Endothelial cell of umbilical vein (primary cell): ENCODE measurements around the gene SCARF1. TPM values are rescaled to one million over a fixed set of nuclear protein-coding genes. Genes with fewer than 3 reads are reported as not detected.

Experiments used
- BruUV-seq: library from RNA; stranded (reverse); fragments of 400-500 nt; replicated peaks from 2 replicates; lab custom pipeline; 2021; lab: Mats Ljungman, UMichigan
- CTCF ChIA-PET: fragments of 300-600, 350-600 bp; sonication (Branson Sonifier 250); formaldehyde crosslinking; loops from one replicate; lab custom pipeline; 2021; ENCODE audit warnings: antibody characterized with exemption, inconsistent platforms; lab: Charles Lee
- POLR2A ChIA-PET: fragments of 300-600, 350-600 bp; sonication (Branson Sonifier 250); formaldehyde crosslinking; loops from one replicate; lab custom pipeline; 2021; ENCODE audit warnings: antibody characterized with exemption, inconsistent platforms; lab: Charles Lee
- DNase-seq: peaks from one replicate; pipeline ENCODE4 v3.0.0-alpha.2; 2011; ENCODE audit warnings: low read depth, low spot score
- FAIRE-seq: peaks from 2 replicates; lab custom pipeline; 2011; peaks lifted over from hg19 to GRCh38; lab: Jason Lieb, UNC
- H2AFZ ChIP-seq: 2 replicates; pipeline ENCODE4 v1.6.0; 2012; ENCODE audit warnings: low read depth, low read length, control low read depth, inconsistent platforms
- H3K27ac ChIP-seq: 2 replicates; pipeline ENCODE4 v1.5.1; 2011; ENCODE audit warnings: low read depth, mild to moderate bottlenecking, control low read depth, low read length, moderate library complexity; ENCODE audit not compliant: insufficient read depth
- H3K27me3 ChIP-seq, 2 experiments: 2 replicates each; pipeline versions ENCODE4 v1.6.0 to v1.6.1; 2011; ENCODE audit warnings: low read length in 2 of 2, mixed read lengths in 1 of 2; ENCODE audit not compliant: control insufficient read depth in 2 of 2, insufficient read depth in 2 of 2
- H3K36me3 ChIP-seq, 2 experiments: 2 replicates in 1 of 2; 3 replicates in 1 of 2; pipeline ENCODE4 v1.5.1; 2011; ENCODE audit warnings: low read length in 2 of 2, mild to moderate bottlenecking in 1 of 2, moderate library complexity in 1 of 2; ENCODE audit not compliant: control insufficient read depth in 2 of 2, insufficient read depth in 2 of 2; ENCODE audit errors: extremely low read depth in 1 of 2
- H3K4me1 ChIP-seq: 3 replicates; pipeline ENCODE4 v1.5.1; 2011; ENCODE audit warnings: mild to moderate bottlenecking, low read length; ENCODE audit not compliant: control insufficient read depth, insufficient read depth; ENCODE audit errors: extremely low read depth
- H3K4me2 ChIP-seq: 2 replicates; pipeline ENCODE4 v1.6.1; 2011; ENCODE audit warnings: low read length, control low read depth, mixed read lengths; ENCODE audit not compliant: insufficient read depth
- H3K4me3 ChIP-seq, 3 experiments: fragments of 200-600 bp in 1 of 3; sonication (generic), shearing (Covaris generic) in 1 of 3; replicated peaks in 1 of 3; 2 replicates each; pipeline ENCODE4 v1.5.1; 2011 to 2016; ENCODE audit warnings: control low read depth in 3 of 3, low read length in 3 of 3, mild to moderate bottlenecking in 2 of 3, inconsistent platforms in 1 of 3, low read depth in 1 of 3, moderate library complexity in 1 of 3; ENCODE audit not compliant: insufficient read depth in 1 of 3
- H3K79me2 ChIP-seq: 2 replicates; pipeline ENCODE4 v1.6.0; 2012; ENCODE audit warnings: low read length, inconsistent platforms; ENCODE audit not compliant: control insufficient read depth, insufficient read depth
- H3K9ac ChIP-seq: replicated peaks from 2 replicates; pipeline ENCODE3; 2011; ENCODE audit warnings: low read length, control low read depth; ENCODE audit not compliant: insufficient read depth; ENCODE audit errors: extremely low read depth
- H3K9me1 ChIP-seq: replicated peaks from 3 replicates; pipeline ENCODE4 v1.6.0; 2011; ENCODE audit warnings: mild to moderate bottlenecking, low read length; ENCODE audit not compliant: control insufficient read depth, insufficient read depth; ENCODE audit errors: extremely low read depth
- H3K9me3 ChIP-seq: replicated peaks from 2 replicates; pipeline ENCODE4 v1.5.1; 2012; ENCODE audit warnings: low read length, inconsistent platforms; ENCODE audit not compliant: control insufficient read depth, insufficient read depth
- H4K20me1 ChIP-seq: replicated peaks from 2 replicates; pipeline ENCODE3; 2011; ENCODE audit warnings: mild to moderate bottlenecking, low read length; ENCODE audit not compliant: control insufficient read depth, insufficient read depth; ENCODE audit errors: extremely low read depth
- EZH2 ChIP-seq: IDR thresholded peaks from 2 replicates; pipeline ENCODE4 v1.6.1; 2012; ENCODE audit warnings: borderline replicate concordance, low read depth, mild to moderate bottlenecking, moderate library complexity, low read length, inconsistent platforms; ENCODE audit not compliant: severe bottlenecking
- GATA2 ChIP-seq: IDR thresholded peaks from 2 replicates; pipeline ENCODE4 v1.7.0; 2011; ENCODE audit warnings: low read depth, mild to moderate bottlenecking, moderate library complexity, mixed read lengths, low read length; ENCODE audit not compliant: insufficient read length, insufficient read depth
- JUN ChIP-seq: IDR thresholded peaks from 2 replicates; pipeline ENCODE4 v1.6.1; 2011; ENCODE audit warnings: borderline replicate concordance, low read depth; ENCODE audit not compliant: insufficient read length, insufficient read depth
- MYC ChIP-seq: IDR thresholded peaks from one replicate; pipeline ENCODE4 v1.6.1; 2011; ENCODE audit warnings: mild to moderate bottlenecking, low read depth, low read length
- POLR2A ChIP-seq: IDR thresholded peaks from 2 replicates; pipeline ENCODE4 v1.6.1; 2012; ENCODE audit warnings: low read depth, mild to moderate bottlenecking, control low read depth, low read length
- POLR2AphosphoS5 ChIP-seq: IDR thresholded peaks from 2 replicates; pipeline ENCODE4 v1.6.1; 2012; ENCODE audit warnings: low read depth, mild to moderate bottlenecking, control low read depth, low read length, moderate library complexity; ENCODE audit not compliant: insufficient read depth
- dilution Hi-C: fragments of 300-500 bp; cut with MboI; formaldehyde crosslinking; loops from one replicate; pipeline ENCODE4 v1.15.0; 2019; ENCODE audit warnings: low sequenced_read_pairs; ENCODE audit not compliant: extremely low pct_ligation_motif_present
- intact Hi-C: fragments of 100-400 bp; cut with micrococcal nuclease; formaldehyde crosslinking; loops from one replicate; pipeline ENCODE4 v1.10.0; 2022
- polyA plus RNA-seq, 4 experiments: library from polyadenylated mRNA; depleted of rRNA in 3 of 4; stranded (reverse) in 3 of 4; unstranded in 1 of 4; fragments of >200 nt; gene quantifications; 2 replicates each; pipeline versions ENCODE4 v1.2.1 to v1.2.3, GENCODE V29; 2011 to 2012; ENCODE audit warnings: missing spikeins in 1 of 4
- total RNA-seq: library from RNA; stranded (reverse); gene quantifications from 2 replicates; pipeline ENCODE4 v1.2.3, GENCODE V29; 2021
- TF ChIP-seq, protein P1 (sequence below): IDR thresholded peaks from 2 replicates; pipeline ENCODE4 v1.6.1; 2011; ENCODE audit not compliant: insufficient read depth, insufficient read length

SCARF1 gene
- total and polyA plus RNA-seq, 2 donors (not counting 3 experiments of a cell fraction or from before 2014, with no cell fraction given), result 52.8 to 93.7 TPM

DNA sequence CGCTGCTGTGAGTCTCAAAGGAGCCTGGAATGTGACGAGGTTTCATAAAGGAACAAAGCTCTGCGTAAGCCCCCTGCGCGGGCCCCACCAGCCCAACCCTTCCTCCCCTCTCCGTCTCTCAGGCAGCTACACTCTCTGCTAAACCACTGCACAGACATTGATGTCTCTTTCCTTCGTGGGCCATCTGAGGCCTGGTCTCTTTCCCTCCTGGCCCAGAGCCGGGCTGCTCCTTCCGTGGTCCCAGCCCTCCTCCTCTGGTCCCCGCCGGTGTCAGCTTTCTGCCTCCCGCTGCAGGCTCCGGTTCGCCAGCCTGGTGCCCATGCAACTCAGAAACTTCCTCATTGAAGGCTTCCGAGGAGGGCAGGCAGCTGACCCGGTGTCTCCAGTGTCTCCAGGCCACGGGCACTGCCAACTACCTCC is 7.4 kb downstream of the SCARF1 start:
- H3K4me1 ChIP-seq, result no peaks in the 10 kb centered on the region
- DNase-seq (no peak), FAIRE-seq (no peak)
- H3K9ac ChIP-seq, result no peak overlapping the region
- dilution Hi-C loops (no loop called here), intact Hi-C loops (no loop called here)
- H3K9me3 ChIP-seq, result no peaks in the 10 kb centered on the region
- no peaks in the 10 kb centered on the region for H3K27me3 ChIP-seq
- ChIA-PET CTCF (interaction anchor here (1.5 to 2.7 kb wide), 2 partner anchors 8 to 64 kb away, joined by 7 to 8 read pairs; no protein-coding TSS in a partner anchor), POLR2A (no interaction called here)
- no peaks in the 10 kb centered on the region for H4K20me1 ChIP-seq
- no TSS peak for BruUV-seq
- no peaks in the 10 kb centered on the region for H3K79me2 ChIP-seq
- no peak overlapping the region for H3K4me3 ChIP-seq
- TF ChIP-seq, protein P1, sequence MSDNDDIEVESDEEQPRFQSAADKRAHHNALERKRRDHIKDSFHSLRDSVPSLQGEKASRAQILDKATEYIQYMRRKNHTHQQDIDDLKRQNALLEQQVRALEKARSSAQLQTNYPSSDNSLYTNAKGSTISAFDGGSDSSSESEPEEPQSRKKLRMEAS, result no peak
- TF ChIP-seq POLR2A (no peak), POLR2AphosphoS5 (no peak), GATA2 (no peak), MYC (no peak), JUN (no peak), EZH2 (no peak)
- peaks cover 2 to 48% of the 10 kb centered on the region in 2 experiments for H3K36me3 ChIP-seq
- H3K9me1 ChIP-seq, result no peaks in the 10 kb centered on the region
- H2AFZ ChIP-seq, result no peak overlapping the region
- H3K4me2 ChIP-seq, result no peak overlapping the region
- H3K27ac ChIP-seq, result no peak overlapping the region

GRCh38 chr17:1636732-1637285 is 8.7 kb downstream of the SCARF1 start:
- Histone ChIP-seq H3K79me2 (no peaks in the 10 kb centered on the region), H3K27ac (no peak overlapping the region), H3K9me3 (no peaks in the 10 kb centered on the region), H3K4me2 (no peak overlapping the region), H3K4me1 (no peaks in the 10 kb centered on the region), H3K9me1 (no peaks in the 10 kb centered on the region), H2AFZ (no peak overlapping the region), H3K9ac (no peak overlapping the region), H4K20me1 (no peaks in the 10 kb centered on the region), H3K4me3 (no peak overlapping the region), H3K36me3 (peaks cover 2 to 48% of the 10 kb centered on the region in 2 experiments), H3K27me3 (no peaks in the 10 kb centered on the region)
- no peak for TF ChIP-seq GATA2
- TF ChIP-seq POLR2A, result peak; percentile 49
- CTCF ChIA-PET, result interaction anchor here (1.1 to 2.7 kb wide), 2 partner anchors 12 to 62 kb away, joined by 3 to 7 read pairs; no protein-coding TSS in a partner anchor
- no peak for DNase-seq
- FAIRE-seq, result no peak
- dilution Hi-C loops (no loop called here), intact Hi-C loops (no loop called here)
- BruUV-seq, result no TSS peak
- POLR2A ChIA-PET, result no interaction called here
